Activated CD4-positive, CD25-positive, alpha-beta regulatory T cell (primary cell): ENCODE results near the gene SSBP2.
"Not testable (repeated sequence)": the region's sequence is repeated elsewhere in the genome, so short reads cannot be mapped to it uniquely, and the experiment has no call there.

ENCODE experiments used
- DNase-seq, 4 experiments: peaks; one replicate each; lab custom pipeline; 2025; lab: John Stamatoyannopoulos, UW

SSBP2 gene

DNA sequence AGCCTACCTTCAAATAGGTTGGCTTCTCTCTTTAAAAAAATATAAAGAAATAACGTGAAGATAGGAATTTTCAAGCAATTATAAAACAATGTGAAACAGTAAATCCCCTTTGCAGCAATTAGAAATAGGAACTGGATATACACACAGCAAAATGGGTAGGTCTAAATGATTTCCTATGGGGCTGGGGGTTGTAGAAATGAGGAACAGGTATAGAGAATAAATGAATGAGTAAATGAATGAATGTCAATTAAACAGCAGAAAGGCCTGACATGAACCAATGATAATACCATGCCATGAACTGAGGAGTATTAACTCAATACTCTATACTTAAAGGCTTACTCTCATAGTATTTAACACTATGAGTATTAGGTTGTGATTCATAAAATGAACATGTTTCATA is 21.6 kb downstream of the SSBP2 start:
- DNase-seq, result no peak

DNA sequence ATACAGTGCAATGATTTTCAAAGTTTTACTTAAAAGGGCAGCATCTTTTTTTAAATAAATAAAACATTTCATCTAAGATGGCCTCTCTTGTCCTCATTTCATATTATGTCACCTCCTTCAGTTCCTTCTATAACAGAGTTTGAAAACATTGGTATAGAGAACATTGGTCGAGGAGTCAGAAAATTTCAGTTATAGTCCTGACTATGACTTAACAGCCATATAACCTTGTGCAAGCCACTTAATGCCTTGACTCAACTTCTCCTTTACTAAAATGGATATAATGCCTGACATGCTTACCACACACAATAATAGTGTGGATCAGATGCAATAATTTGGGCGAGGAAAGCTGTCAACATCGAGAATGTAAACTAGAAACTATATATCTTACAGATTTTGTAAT is 22.6 kb downstream of the SSBP2 start:
- DNase-seq, result no peak

DNA sequence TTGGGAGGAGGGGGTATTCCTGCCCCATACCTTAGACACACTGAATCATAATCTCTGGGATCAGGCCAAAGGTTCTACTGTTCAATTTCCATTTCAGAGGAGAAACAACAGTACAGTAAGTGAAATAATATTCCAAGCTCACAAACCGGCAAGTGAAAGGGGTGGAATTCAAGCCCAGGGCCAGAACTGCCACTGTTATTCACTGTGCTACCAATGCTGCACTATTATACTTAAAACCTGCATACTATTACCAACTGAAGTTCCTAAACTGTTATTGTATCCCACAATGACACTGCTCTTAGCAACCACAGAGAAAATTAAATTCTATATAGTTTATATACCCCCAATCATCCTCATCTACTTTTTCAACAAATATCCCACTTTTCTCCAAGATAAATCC is 24.6 kb downstream of the SSBP2 start:
- DNase-seq, result no peak

DNA sequence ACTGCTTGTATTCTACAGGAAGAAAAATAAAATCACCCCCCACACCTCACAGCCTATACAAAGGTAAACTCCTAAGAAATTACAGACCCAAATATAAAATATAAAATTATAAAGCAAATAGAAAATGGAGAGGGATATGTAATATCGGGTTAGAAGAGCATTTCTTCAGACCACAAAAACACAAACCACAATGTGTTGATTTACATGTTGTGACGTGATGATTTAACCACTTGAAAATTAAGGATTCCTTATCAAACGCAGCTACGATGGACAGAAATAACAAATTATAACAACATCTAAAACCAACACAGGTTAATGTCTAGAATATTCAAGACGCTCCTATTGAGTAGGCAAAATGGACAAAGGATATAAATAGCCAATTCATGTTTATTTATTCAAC is 26.3 kb downstream of the SSBP2 start:
- no peak for DNase-seq

DNA sequence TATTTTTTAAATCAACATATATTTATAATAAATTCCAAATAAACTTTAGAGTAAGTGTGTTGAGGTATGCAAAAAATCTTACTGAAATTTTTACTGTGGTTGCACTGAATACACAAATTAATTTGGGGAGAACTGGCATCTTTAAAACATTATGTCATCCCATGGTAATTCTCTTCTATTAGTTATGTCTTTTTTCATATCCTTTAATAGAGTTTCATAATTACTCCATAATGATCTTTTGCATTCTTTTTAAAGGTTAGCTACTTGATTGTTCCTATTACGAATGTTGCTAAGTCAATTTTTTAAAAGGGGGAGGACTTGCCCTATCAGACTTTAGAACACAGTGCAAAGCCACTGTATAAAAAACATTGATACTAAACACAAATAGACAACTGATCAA is 26.8 kb downstream of the SSBP2 start:
- DNase-seq, result no peak

DNA sequence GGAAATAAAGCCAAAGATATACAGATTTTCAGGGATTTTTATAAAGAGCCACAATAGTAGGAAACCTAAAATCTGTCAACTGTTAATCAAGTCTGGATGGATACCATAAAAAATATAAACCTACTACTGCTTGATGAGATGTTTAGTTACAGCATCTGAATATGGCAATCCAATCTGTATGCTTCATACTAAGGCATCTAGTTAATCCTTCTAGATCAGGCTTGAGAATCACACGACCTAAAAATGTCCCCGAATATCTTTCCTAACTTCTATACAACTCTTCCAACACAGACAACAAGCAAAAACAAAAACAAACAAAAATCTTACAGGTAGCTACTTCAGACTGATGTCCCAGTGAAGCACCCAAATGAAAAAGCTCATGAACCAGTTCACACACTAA is 29.8 kb downstream of the SSBP2 start:
- DNase-seq, result no peak

DNA sequence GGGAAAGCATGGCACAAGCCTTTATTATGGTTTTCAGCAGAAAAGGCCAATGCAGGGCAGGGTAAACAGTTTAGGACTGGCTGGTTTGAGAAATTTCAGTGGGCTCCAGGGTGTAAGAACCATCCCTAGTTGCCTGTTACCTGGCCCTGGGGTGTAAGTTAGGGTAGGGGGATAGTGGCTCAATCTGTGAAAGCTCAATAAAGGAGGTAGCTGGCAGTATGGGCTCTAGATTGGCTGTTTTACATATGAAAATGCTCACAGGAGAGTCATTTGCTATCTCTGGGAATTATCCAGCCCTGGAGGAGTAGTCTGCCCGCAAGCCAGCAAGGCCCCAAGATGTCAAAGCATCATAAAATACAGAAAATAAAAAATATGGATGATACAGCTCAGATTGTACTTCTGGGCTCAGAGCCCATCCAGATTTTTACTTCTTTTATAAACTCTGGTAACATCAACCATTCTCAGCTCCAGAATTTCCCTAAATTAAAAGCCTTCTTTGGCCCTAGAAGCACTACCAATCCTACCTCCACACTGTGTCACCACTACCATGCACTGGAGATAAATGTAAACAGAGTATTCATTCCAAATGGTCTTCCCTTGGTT is 31.1 kb downstream of the SSBP2 start:
- DNase-seq, result no peak

DNA sequence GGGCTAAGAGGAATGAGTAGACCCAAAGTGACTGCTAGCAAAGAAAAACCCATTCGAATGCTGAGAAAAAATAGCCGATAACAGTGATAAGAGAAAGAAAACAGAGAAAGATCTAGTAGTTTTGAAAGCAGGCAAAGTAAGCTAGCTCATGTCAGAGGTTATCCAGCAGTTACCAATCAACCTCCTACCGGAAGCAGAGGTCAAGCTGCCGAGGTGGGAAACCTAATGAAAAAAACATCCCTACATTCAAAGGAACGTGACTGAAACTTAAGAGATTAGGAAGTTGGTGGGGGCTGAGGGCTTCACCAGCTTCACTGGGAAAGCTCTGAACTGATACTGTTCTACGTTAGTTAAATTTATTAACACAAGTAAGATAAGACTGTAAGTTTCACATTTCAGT is 32.6 kb downstream of the SSBP2 start:
- no peak for DNase-seq

DNA sequence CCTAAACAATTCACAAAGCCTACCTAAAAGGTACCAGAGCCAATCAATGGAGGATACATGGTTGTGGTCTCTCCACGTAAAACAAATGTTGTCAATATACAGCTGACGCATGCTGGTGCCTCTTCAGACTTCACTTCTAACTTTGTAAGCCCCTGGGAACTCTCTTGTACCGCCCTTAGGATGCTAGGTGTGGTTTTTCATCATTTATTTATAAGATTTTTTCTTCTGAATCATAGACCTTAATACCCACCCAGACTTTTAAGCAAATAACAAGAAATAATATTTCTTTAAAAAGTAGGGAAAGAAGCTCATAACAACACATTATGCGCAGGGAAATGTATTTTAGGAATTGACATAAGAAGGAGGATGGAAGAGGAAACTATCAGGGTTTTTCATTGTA is 33.0 kb downstream of the SSBP2 start:
- DNase-seq, result no peak

DNA sequence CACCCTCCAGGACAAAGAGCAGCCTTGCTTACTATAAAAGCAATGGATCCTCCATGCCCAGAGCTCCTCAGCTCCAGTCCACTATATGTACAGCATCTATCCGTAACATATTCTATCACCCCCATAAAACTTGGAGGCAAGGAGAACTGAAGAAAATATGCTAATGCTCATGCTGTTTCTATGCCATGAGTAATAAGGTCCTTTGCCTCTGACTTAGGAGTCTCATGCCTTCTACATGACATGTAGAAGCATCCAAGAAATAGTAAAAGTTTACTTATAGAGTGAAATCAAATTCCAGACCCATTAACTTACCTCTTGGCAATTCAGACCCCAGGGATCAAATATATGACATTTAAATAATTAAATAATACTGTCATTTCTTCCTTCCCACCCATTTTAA is 33.7 kb downstream of the SSBP2 start:
- DNase-seq, result no peak

DNA sequence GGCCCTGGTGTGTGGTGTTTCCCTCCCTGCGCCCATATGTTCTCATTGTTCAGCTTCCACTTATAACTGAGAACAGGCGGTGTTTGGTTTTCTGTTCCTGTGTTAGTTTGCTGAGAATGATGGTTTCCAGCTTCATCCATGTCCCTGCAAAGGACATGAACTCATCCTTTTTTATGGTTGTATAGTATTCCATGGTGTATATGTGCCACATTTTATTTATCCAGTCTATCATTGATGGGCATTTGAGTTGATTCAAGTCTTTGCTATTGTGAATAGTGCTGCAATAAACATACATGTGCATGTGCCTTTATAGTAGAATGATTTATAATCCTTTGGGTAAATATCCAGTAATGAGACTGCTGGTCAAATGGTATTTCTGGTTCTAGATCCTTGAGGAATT is 36.8 kb downstream of the SSBP2 start:
- not testable (repeated sequence) for DNase-seq

DNA sequence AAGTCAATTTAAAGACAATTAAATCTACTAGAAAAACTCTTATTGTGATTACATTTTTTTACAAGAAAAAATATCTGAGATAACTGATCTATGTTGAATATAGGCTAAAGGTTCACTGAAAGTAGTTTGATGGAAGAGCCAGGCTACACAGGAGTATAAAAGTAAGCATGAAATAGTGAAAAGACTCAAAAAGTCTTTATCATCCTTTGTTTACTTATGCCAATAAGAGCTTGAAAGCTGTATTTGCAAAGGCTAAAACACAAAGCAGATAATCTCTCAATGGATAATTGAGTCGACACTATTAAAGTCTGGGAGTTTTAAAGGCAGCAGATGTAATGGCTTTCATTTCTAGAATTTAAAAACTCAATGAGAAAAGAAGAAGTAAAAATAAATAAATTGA is 42.0 kb downstream of the SSBP2 start:
- no peak for DNase-seq

DNA sequence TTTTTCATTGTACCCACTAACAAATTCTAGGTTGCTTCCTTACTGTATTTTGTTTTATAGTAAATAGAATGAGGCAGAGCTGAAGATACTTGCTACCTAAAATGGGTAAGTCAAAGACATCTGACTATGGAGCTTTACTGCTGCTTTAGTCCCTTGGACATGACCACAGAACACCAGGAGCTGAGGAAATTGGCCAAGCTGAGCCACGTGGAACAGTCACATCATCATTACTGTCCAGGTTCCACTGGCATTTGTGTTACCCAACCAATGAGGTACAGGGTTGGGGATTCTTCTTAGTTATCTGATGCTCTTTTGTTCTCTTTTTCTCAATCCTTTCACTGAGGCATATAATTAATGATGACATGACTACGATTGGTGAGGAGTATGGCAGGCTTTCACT is 47.1 kb downstream of the SSBP2 start:
- no peak for DNase-seq

DNA sequence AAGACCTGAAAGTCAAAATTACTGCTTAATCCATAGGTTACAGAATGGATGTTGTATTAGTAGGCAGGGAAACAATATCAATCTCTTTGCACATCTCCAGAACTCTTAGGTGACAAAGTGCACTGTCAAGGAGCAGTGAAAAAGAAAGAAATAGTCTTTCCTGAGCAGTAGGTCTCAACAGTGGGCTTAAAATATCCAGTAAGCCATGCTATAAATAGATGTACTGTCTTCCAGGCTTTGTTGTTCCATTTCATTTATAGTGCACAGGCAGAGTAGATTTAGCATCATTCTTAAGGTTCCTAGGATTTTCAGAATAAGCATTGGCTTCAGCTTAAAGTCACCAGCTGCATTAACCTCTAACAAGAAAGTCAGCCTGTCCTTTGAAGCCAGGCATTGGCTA is 50.7 kb downstream of the SSBP2 start:
- DNase-seq, result no peak

DNA sequence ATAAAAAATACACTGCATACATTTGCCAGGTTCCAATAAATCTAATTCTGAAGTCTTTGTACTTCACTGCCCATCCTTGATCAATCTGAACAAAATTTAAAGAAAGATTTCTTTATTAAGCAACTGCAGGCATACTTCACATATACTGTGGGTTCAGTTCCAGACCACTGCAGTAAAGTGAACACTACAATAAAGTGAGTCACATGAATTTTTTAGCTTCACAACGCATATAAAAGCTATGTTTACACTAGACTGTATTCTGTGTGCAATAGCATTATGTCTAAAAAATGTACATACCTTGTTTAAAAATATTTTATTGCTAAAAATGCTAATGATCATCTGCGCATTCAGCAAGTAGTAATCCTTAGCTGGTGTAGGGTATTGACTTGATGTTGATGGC is 52.1 kb downstream of the SSBP2 start:
- DNase-seq, result no peak

DNA sequence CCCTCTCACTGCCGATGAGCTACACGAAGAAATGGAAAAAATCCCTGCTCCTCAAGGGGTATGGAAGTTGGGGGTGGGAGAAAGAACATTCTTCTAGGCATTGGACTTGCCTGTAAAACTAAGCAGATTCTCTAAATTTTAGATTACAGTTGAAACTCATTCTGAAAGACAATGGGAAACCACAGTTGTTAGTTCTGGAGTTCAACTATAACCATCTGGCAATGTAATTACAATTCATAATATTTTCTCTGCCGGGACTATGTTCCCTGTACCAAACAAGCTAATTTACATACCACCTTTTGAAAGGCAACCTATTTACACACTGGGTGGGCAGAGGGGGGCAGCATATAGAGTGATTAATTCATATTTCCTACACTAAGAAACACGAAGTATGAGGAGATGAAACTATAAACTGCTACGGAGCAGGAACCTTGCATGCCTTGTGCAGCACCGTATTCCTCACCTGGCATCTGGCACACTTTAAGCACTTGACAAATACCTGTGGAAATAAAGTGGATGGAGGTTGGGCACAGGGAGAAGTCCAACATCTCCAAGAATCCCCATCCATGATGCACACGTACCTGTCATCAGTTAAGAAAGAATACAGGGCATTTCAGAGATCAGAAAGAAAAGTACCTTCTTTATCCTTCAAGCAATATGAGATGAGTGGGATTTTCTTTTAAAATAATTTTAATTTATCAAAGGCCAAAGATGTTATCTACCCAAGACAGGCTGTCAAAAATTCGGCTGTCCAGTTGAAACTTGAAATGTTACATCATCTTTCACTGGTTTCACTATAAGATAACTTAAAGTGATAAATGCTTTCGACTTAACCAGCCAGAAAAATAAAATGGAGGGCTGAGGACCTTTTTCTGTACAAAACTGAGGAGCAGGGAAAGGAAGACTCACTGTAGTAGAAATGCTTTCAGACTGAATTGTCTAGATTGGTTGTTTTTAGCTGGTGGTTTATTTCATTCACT is 54.2 kb downstream of the SSBP2 start:
- no peak for DNase-seq

DNA sequence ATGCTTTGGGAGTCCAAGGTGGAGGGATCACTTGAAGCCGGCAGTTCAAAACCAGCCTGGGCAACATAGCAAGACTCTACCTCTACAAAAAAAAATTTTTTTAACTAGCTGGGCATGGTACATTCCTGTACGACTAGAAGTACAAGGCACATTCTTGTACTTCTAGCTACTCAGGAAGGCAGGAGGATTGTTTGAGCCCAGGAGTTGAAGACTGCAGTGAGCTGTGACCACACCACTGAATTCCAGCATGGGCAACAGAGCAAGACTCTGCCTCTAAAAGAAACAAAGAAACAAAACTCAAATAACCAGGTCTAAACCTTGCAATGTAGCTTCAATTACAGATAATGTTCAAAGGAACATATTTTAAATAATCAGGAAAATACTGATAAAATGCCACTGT is 56.2 kb downstream of the SSBP2 start:
- no peak for DNase-seq

DNA sequence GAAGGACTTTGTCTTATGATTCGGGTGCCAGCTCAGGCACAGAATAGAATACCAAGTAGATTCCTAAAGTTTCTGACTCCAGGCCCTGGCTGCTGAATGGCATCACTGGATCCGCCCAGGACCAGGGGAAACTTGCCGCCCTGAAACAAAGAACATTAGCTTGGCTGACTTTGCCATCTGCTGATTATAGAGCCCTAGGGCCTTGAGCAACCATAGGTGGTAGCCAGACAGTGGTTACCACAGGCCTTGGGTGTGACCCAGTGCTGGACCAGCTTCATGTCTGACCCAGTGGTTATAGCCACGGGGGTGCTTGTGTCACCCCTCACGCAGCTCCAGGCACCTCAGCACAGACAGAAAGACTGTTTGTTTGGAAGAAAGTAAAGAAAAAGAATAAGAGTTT is 62.7 kb downstream of the SSBP2 start:
- no peak for DNase-seq

DNA sequence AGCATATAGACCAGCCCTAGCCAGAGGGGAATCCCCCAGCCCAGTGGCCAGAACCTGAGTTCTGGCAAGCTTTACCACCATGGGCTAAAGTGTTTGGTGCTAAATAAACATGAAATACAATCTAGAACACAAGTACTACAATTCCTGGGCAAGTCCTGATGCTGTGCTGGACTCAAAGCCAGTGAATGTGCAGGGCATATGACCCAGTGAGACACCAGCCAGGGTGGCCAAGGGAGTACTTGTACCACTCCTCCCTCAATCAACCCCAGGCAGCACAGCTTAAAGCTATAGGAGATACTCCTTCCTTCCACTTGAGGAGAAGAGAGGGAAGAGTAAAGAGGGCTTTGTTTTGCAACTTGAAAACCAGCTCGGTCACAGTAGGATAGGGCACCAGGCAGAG is 63.6 kb downstream of the SSBP2 start:
- no peak for DNase-seq

DNA sequence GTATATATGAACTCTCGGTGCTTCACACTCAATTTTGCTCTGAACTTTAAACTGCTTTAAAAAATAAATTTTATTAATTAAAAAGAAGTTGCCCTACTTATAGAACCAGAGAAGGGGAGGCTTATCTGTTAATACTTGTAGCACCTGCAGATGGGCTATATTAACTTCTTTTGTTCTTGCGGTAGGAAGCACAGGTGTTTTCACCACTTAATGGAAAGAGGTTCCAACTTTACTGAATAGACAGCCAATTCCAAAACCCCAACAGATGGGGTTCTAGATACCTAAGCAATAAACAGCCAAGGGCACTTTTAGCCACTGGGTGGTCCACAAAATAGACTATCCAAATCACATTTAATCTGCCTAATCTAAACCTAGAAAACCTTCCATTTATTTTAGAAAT is 65.4 kb downstream of the SSBP2 start:
- no peak for DNase-seq

DNA sequence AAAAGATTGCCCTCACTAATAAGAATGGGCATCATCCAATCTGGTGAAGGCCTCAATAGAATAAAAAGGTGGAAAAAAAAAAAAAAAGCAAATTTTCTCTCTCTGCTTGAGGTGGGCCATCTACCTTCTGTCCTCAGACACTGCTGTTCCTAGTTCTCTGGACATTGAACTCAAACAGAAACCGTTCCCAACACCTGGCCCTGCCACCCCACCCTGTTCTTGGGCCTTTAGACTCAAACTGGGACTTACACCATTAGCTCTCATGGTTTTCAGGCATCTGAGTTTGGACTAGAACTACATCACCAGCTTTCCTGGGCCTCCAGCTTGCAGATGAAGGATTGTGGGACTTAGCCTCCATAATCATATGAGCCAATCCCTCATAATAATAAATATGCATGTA is 71.0 kb downstream of the SSBP2 start:
- no peak for DNase-seq

DNA sequence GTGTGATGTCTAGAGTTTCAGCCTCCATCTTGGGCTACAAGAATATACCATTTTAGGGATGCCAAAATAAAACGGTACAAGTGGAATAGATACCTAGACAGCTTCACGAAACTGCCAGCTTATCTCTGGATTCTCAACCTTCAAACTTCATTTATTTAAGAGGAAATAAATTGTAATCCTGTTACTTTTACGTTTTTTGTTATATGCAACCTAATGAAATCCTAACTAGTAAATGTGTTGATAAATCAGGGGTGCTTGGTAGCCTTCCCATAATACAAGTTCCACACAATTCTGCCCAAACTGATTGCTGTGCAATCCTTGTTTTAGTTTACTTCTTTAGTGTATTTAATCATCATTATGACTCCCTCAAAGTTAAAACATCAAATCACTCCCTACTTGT is 75.5 kb downstream of the SSBP2 start:
- DNase-seq, result no peak

DNA sequence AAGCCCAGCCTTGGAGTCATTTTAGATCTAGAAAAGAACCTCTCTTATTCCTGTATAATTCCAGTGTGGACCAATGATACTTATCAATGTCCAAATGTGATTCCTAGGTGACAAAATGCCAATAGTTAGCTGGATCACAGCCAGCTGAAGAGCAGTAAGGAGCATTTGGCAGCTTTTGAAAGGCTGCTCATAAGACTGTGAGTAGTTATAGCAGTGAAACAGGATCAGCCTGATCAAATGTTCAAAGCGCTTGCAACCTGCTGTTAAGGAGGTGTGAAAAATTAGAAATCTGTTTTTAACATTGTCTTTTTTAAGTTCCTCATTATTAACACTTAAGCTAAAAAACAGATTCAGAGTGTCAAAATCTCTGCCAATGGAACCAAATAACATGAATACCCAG is 85.1 kb downstream of the SSBP2 start:
- no peak for DNase-seq

DNA sequence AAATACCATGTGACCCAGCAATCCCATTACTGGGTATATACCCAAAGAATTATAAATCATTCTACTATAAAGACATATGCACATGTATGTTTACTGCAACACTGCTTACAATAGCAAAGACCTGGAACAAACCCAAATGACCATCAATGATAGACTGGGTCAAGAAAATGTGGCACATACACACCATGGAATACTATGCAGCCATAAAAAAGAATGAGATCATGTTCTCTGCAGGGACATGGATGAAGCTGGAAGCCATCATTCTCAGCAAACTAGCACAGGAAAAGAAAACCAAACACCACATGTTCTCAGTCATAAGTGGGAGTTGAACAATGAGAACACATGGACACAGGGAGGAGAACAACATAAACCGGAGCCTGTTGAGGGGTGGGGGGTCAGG is 90.3 kb downstream of the SSBP2 start:
- not testable (repeated sequence) for DNase-seq
